DND-41 (cell line): Measurements from ENCODE around the gene GABRG3.

Experiments used
- ATAC-seq: fragments of 200-7000 bp; cut with Tn5 transposase; 3 replicates; pipeline ENCODE4 v1.9.1; 2021; ENCODE audit warnings: low read depth; ENCODE audit not compliant: insufficient read depth
- DNase-seq: peaks from one replicate; pipeline ENCODE4 v3.0.0-alpha.2; 2020
- H2AFZ ChIP-seq: 2 replicates; pipeline ENCODE4 v1.6.0; 2012; ENCODE audit warnings: low read depth, low read length
- H3K27ac ChIP-seq: 2 replicates; pipeline ENCODE4 v1.5.1; 2012; ENCODE audit warnings: low read length, inconsistent platforms
- H3K27me3 ChIP-seq: fragments of 200-600 bp; sonication (generic); 2 replicates; pipeline ENCODE4 v1.6.0; 2012; ENCODE audit warnings: low read length, mild to moderate bottlenecking, inconsistent platforms; ENCODE audit not compliant: insufficient read depth, poor library complexity
- H3K36me3 ChIP-seq: 2 replicates; pipeline ENCODE4 v1.5.1; 2012; ENCODE audit warnings: low read length, inconsistent platforms; ENCODE audit not compliant: insufficient read depth
- H3K4me1 ChIP-seq: 2 replicates; pipeline ENCODE4 v1.5.1; 2012; ENCODE audit warnings: mild to moderate bottlenecking, low read length; ENCODE audit not compliant: insufficient read depth
- H3K4me2 ChIP-seq: 2 replicates; pipeline ENCODE4 v1.6.0; 2012; ENCODE audit warnings: mild to moderate bottlenecking, moderate library complexity, low read length, inconsistent platforms; ENCODE audit not compliant: insufficient read depth
- H3K4me3 ChIP-seq, 2 experiments: fragments of 200-600 bp in 1 of 2; shearing (Covaris generic) in 1 of 2; 2 replicates each; pipeline ENCODE4 v1.5.1; 2012 to 2016; ENCODE audit warnings: inconsistent platforms in 2 of 2, low read length in 2 of 2, mild to moderate bottlenecking in 2 of 2, low read depth in 1 of 2, moderate library complexity in 1 of 2
- H3K79me2 ChIP-seq: 2 replicates; pipeline ENCODE4 v1.6.0; 2012; ENCODE audit warnings: low read length, inconsistent platforms; ENCODE audit not compliant: insufficient read depth
- H3K9ac ChIP-seq: 2 replicates; pipeline ENCODE4 v1.6.0; 2012; ENCODE audit warnings: low read depth, mild to moderate bottlenecking, inconsistent platforms, low read length, moderate library complexity
- H3K9me3 ChIP-seq: 2 replicates; pipeline ENCODE4 v1.5.1; 2012; ENCODE audit warnings: low read length, moderate library complexity, mild to moderate bottlenecking, inconsistent platforms; ENCODE audit not compliant: insufficient read depth, severe bottlenecking
- H4K20me1 ChIP-seq: 2 replicates; pipeline ENCODE4 v1.6.0; 2012; ENCODE audit warnings: low read length; ENCODE audit not compliant: insufficient read depth
- EZH2 ChIP-seq: IDR thresholded peaks from 3 replicates; pipeline ENCODE4 v1.6.1; 2012; ENCODE audit warnings: borderline replicate concordance, low read depth, mild to moderate bottlenecking, moderate library complexity, low read length, inconsistent platforms; ENCODE audit not compliant: severe bottlenecking
- TF ChIP-seq, protein P1 (sequence below): IDR thresholded peaks from 2 replicates; pipeline ENCODE4 v1.5.1; 2012; ENCODE audit warnings: borderline replicate concordance, low read length, moderate library complexity, mild to moderate bottlenecking; ENCODE audit not compliant: poor library complexity, severe bottlenecking; ENCODE audit errors: extremely low read depth

Gene GABRG3

GRCh38 chr15:27238209-27238608 is 267.2 kb downstream of the GABRG3 start:
- no peaks in the 10 kb centered on the region for H4K20me1 ChIP-seq
- H3K9ac ChIP-seq = no peak overlapping the region
- no peaks in the 10 kb centered on the region for H3K79me2 ChIP-seq
- peaks cover 2% of the 10 kb centered on the region; the same call in 1 of the 2 replicates for H3K4me1 ChIP-seq
- no peaks in the 10 kb centered on the region for H3K9me3 ChIP-seq
- no peaks in the 10 kb centered on the region for H3K27me3 ChIP-seq
- H3K27ac ChIP-seq = no peak overlapping the region
- H3K36me3 ChIP-seq = no peaks in the 10 kb centered on the region
- H3K4me2 ChIP-seq = no peak overlapping the region
- no peak overlapping the region for H2AFZ ChIP-seq
- ATAC-seq = no peak
- no peak for TF ChIP-seq EZH2
- TF ChIP-seq, protein P1, sequence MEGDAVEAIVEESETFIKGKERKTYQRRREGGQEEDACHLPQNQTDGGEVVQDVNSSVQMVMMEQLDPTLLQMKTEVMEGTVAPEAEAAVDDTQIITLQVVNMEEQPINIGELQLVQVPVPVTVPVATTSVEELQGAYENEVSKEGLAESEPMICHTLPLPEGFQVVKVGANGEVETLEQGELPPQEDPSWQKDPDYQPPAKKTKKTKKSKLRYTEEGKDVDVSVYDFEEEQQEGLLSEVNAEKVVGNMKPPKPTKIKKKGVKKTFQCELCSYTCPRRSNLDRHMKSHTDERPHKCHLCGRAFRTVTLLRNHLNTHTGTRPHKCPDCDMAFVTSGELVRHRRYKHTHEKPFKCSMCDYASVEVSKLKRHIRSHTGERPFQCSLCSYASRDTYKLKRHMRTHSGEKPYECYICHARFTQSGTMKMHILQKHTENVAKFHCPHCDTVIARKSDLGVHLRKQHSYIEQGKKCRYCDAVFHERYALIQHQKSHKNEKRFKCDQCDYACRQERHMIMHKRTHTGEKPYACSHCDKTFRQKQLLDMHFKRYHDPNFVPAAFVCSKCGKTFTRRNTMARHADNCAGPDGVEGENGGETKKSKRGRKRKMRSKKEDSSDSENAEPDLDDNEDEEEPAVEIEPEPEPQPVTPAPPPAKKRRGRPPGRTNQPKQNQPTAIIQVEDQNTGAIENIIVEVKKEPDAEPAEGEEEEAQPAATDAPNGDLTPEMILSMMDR = no peak
- no peak overlapping the region for H3K4me3 ChIP-seq
- DNase-seq = no peak

- Histone ChIP-seq H3K27me3 (no peaks in the 10 kb centered on the region), H3K4me2 (no peak overlapping the region), H3K79me2 (no peaks in the 10 kb centered on the region), H4K20me1 (no peaks in the 10 kb centered on the region), H3K4me1 (peaks cover 2% of the 10 kb centered on the region; the same call in 1 of the 2 replicates), H3K4me3 (no peak overlapping the region), H3K9ac (no peak overlapping the region), H3K27ac (no peak overlapping the region), H2AFZ (no peak overlapping the region), H3K9me3 (no peaks in the 10 kb centered on the region), H3K36me3 (no peaks in the 10 kb centered on the region)
- DNase-seq (no peak), ATAC-seq (no peak)
- TF ChIP-seq, protein P1 = no peak
- TF ChIP-seq EZH2 = no peak
These were observed 267.9 kb downstream of the GABRG3 start for GRCh38 chr15:27238707-27239423.

GRCh38 chr15:27241943-27242342 is 271.0 kb downstream of the GABRG3 start:
- peaks cover 2% of the 10 kb centered on the region; the same call in 1 of the 2 replicates for H3K4me1 ChIP-seq
- ATAC-seq = no peak
- H3K79me2 ChIP-seq = no peaks in the 10 kb centered on the region
- TF ChIP-seq EZH2 = no peak
- TF ChIP-seq, protein P1 = no peak
- H3K36me3 ChIP-seq = no peaks in the 10 kb centered on the region
- H4K20me1 ChIP-seq = no peaks in the 10 kb centered on the region
- H2AFZ ChIP-seq = no peak overlapping the region
- DNase-seq = no peak
- H3K9ac ChIP-seq = no peak overlapping the region
- no peak overlapping the region for H3K27ac ChIP-seq
- H3K9me3 ChIP-seq = no peaks in the 10 kb centered on the region
- H3K4me3 ChIP-seq = no peak overlapping the region
- no peak overlapping the region for H3K4me2 ChIP-seq
- H3K27me3 ChIP-seq = no peaks in the 10 kb centered on the region

DNA sequence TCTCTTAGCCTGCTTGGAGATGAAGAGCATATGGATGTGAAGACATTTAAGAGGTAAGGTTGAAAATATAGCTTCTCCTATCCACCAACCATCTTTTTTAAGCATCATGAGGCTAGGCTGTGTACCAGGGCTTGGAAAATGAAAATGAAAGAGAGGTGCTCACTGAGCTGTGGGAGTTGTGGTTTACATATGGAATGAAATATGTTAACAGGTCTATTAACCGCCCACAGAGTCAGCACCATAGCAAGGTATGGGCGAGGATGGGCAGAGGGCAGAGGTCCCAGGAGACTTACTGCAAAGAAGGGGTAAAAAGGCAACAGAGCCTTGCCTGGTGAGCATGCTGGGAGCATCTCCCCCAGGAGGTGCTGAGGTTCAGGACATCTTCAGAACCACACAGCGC is 273.1 kb downstream of the GABRG3 start:
- Histone ChIP-seq H3K79me2 (no peaks in the 10 kb centered on the region), H3K36me3 (no peaks in the 10 kb centered on the region), H3K4me1 (no peaks in the 10 kb centered on the region), H3K9ac (no peak overlapping the region), H4K20me1 (no peaks in the 10 kb centered on the region), H3K27me3 (no peaks in the 10 kb centered on the region), H3K4me3 (no peak overlapping the region), H3K4me2 (no peak overlapping the region), H2AFZ (no peak overlapping the region), H3K27ac (no peak overlapping the region), H3K9me3 (no peaks in the 10 kb centered on the region)
- ATAC-seq (no peak), DNase-seq (peak; percentile 7)
- TF ChIP-seq, protein P1 = no peak
- no peak for TF ChIP-seq EZH2
